GM12891 (cell line): ENCODE data around the gene RAB6D.
"Not testable (repeated sequence)": the region's sequence is repeated elsewhere in the genome, so short reads cannot be mapped to it uniquely, and the experiment has no call there.

Source experiments
- PAX5 ChIP-seq: IDR thresholded peaks from 2 replicates; pipeline ENCODE4 v1.6.1; 2011; ENCODE audit warnings: low read length, moderate library complexity, mild to moderate bottlenecking; ENCODE audit not compliant: insufficient read depth, severe bottlenecking
- POLR2A ChIP-seq: IDR thresholded peaks from 2 replicates; pipeline ENCODE4 v1.6.1; 2011; ENCODE audit warnings: low read depth, low read length, control low read depth
- POLR2AphosphoS5 ChIP-seq: IDR thresholded peaks from 2 replicates; pipeline ENCODE4 v1.6.1; 2011; ENCODE audit warnings: low read depth, low read length, control low read depth
- POU2F2 ChIP-seq: IDR thresholded peaks from 2 replicates; pipeline ENCODE4 v1.6.1; 2011; ENCODE audit warnings: low read depth, mild to moderate bottlenecking, control low read depth, low read length, moderate library complexity
- SPI1 ChIP-seq: IDR thresholded peaks from 2 replicates; pipeline ENCODE4 v1.6.1; 2011; ENCODE audit warnings: low read depth, low read length, control low read depth
- TAF1 ChIP-seq: IDR thresholded peaks from 2 replicates; pipeline ENCODE4 v1.6.1; 2011; ENCODE audit warnings: low read depth, low read length, control low read depth

DNA sequence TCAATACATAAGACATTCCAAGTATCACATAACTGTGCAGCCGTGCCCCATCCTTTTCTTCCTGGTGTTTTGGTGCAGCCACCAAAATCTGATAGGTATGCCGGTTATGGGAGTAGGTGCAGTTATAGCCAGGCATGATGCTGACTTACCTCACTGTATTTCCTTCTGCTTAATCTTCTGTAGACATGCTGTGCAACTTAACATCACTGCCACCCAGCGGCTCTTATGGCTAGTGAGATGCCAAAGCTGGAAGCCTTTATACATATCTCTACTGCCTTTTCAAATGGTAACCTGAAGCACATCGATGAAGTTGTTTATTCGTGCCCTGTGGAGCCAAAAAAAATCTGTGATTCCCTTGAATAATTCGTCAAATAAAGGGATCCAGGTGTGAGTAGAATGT is 28.6 kb downstream of the RAB6D start:
- not testable (repeated sequence) for TF ChIP-seq TAF1, POLR2A, POLR2AphosphoS5, POU2F2, PAX5, SPI1
